Astrocyte of the cerebellum (primary cell): Measurements from ENCODE around the gene NSDHL.

Source experiments
- DNase-seq: peaks from one replicate; pipeline ENCODE4 v3.0.0-alpha.2; 2011; ENCODE audit warnings: low read depth
- H3K4me3 ChIP-seq: 2 replicates; pipeline ENCODE4 v1.5.1; 2011; ENCODE audit warnings: mild to moderate bottlenecking, low read depth, low read length, moderate library complexity
- in situ Hi-C: cut with HindIII; loops from 2 replicates; pipeline ENCODE4 v1.10.0; 2017; ENCODE audit warnings: low sequenced_read_pairs
- TF ChIP-seq, protein P1 (sequence below): IDR thresholded peaks from 2 replicates; pipeline ENCODE4 v1.5.1; 2012; ENCODE audit warnings: low read length, low read depth, moderate library complexity, mild to moderate bottlenecking; ENCODE audit errors: missing control alignments

NSDHL gene

DNA sequence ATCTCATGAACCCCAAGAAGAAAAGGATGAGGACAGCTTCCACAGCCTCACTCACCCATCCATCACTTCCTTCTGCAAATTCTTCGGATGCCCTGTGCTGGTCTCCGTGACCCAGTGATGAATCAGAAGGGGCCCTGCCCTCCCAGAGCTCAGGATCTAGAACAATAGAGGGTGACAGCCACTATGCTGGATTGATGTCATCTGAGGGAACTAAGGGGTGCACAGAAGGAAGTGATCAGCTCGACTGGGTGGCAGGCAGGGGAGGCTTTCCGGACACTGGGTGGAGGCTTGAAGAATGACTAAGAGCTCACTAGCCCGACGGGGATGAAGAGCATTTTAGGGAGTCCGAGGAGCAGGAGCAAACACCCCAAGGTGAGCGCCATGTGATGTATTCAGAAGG, 65.6 kb downstream of the NSDHL start:
- no peak overlapping the region for H3K4me3 ChIP-seq
- DNase-seq, result no peak
- TF ChIP-seq, protein P1, sequence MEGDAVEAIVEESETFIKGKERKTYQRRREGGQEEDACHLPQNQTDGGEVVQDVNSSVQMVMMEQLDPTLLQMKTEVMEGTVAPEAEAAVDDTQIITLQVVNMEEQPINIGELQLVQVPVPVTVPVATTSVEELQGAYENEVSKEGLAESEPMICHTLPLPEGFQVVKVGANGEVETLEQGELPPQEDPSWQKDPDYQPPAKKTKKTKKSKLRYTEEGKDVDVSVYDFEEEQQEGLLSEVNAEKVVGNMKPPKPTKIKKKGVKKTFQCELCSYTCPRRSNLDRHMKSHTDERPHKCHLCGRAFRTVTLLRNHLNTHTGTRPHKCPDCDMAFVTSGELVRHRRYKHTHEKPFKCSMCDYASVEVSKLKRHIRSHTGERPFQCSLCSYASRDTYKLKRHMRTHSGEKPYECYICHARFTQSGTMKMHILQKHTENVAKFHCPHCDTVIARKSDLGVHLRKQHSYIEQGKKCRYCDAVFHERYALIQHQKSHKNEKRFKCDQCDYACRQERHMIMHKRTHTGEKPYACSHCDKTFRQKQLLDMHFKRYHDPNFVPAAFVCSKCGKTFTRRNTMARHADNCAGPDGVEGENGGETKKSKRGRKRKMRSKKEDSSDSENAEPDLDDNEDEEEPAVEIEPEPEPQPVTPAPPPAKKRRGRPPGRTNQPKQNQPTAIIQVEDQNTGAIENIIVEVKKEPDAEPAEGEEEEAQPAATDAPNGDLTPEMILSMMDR, result no peak
- in situ Hi-C loops, result no loop called here

DNA sequence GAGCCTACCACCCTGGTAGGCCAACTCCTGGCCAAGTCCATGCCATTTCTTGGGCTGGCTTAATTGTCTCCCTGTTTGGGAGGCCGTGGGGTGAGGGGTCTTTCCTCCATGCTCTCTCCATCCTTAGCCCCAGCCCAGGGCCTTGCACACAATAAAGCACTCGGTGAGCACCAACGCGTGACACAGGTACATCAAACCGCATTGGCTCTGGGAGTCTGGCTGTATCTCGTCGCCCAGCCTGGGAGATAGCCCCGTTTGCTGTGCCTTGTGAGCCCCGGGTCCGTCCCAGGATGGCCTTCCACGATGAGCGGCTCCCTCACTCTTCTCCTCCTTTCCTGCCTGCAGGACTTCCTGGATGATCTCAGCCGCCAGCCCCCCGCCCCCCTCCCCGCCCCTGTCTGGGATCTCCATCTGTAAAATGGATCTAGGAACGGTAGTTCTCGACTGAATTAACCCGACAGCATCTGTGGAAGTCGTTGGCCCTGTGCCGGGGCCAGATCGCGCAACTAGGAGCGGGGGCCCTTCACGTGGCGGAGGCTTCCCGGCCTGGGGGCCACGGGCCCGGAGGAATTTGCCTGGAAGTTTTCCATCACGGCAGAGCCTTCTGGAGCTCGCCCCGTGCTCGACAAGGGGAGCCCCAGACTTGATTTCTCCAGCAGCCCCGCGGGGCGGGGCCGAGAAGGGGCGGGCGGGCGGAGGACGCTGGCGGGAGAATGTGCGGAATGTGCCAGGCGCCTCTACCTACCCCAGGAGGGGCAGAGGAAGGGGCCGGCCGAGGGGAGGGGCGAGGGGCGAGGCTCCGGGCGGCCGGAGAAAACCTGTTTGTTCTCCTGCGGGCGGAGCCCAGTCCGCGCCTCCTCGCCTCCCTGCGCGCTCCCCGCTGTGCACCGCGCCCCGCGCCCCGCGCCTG, 66.6 kb downstream of the NSDHL start, which contains the start of gene ZNF185:
Gene ZNF185, plus strand, starts transcription at position 846 of the 910 bp plus-strand sequence. CDS start 16,423 bp downstream, outside the sequence.
- DNase-seq, result no peak
- peak within 1 kb of the TSS; percentile 42 for H3K4me3 ChIP-seq

DNA sequence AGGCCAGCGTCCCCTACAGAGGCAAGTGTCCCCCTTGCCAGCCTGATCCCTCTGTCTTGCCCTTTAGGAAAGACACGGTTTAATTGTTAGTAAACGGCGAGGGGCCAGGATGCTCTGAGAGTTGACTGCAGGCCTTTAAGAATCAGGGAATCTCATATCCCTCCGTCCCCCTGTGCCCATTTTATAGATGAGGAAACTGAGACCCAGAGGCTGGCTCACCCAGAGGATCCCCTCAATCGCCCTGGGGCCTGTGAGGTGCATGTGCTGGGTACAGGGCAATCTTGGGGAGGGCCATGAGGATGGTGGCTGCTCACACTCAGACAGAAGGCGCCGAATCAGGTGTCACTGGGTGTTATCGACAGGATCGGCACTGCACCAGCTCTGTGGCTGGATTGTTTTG, 67.6 kb downstream of the NSDHL start:
- TF ChIP-seq, protein P1, result no peak
- H3K4me3 ChIP-seq, result peak overlapping the region; percentile 42
- DNase-seq, result no peak
- in situ Hi-C loops, result no loop called here

More for the DNA sequence above, 66.6 kb downstream of the NSDHL start, which contains the start of gene ZNF185:
- in situ Hi-C loops, result no loop called here
- TF ChIP-seq, protein P1, result no peak

DNA sequence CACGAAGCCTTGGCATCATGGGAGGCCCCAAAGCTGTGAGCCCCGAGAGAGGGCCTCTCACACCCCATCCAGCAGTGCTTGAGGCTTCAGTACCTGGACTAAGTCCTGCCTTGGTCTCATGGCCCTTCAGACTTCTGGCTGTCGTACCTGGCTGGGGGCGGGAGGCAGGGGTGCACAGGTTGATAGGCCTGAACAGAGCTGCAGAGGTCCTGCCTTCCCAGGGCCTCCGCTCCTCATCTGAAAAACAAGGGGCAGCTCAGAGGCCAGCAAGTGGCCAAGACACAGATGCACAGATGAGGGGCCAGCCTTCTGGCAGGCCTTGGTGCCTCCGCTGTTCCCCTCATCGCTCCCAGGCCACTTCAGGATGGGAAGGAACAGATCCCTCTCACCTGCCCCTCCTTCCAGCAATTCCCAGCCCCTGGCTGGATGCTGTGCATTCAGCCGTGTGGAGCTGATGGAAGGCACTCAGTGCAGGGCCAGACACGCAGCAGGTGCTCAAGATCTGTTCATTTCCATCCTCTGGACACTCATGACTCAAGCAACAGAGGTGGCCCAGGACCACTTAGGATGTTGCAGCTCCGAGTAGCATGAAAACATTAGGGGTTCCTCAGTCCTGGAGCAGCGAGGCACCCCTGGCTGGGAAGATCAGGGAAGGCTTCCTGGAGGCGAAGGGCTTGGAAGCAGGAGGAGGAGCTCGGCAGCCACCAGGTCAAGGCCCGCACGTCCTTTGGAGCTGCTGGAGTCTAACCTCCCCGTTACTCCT, 68.4 kb downstream of the NSDHL start:
- no peak overlapping the region for H3K4me3 ChIP-seq
- DNase-seq, result no peak
- TF ChIP-seq, protein P1, result no peak
- in situ Hi-C loops, result no loop called here

DNA sequence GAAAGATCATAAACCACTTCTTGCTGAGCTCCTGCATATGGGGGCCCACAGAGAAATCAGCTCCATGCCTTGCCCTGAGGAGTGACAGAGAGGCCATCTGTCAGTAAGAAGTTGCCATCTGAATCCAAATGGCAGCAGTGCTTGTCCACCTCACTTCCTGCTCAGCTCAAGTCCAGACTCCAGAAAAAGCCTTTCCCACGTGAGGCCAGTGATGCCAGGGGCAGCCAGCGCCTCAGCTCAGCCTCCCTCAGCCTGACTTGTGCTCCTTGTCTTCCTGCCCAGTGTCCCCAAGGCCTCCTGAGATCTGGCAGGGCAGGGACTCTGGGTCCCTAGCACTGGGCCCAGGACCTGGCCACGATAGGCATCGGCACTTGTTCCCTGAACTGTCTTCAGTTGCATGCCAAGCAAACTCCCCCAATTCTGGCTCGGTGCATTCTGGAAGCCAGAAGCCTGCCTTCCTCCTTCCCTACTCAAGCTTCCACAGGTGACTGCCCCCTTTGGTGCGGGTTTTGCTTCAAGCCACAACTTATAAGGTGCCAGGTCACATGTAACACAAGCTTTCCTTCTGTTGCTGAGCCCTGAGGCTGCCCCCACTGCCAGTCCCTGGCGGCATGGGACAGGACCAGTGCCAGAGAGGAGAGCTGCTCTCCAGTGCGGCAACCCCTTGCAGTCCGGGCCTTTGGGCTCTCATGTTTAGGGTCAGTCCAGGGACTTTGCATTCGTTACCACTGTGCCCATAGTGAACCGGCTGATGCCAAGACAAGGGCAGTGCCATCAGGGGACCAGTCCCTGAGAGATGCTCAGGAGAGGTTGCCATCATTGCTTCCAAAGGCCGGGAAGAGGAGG, 69.2 kb downstream of the NSDHL start:
- TF ChIP-seq, protein P1, result no peak
- no peak overlapping the region for H3K4me3 ChIP-seq
- in situ Hi-C loops, result no loop called here
- no peak for DNase-seq

DNA sequence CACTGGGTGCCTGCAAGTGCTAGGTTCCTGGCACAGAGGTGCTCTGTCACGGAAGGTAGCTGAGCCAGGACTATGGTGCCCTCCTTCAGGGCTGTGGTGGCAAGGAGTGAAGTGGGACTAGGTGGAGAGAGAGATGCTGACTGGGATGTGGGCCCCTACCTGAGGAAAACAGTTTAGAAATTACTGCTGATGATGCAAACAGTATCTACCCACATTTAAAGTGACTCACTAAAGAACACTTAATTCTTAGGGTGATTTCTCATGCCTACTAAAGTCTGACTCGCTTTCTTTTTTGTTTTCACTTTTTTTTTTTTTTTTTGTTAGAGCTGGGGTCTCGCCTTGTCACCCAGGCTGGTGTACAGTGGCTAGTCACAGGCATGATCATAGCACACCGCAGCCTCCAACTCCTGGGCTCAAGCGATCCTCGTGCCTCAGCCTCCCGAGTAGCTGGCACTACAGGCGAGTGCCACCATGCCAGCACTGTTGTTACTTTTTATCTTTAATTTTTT, 70.1 kb downstream of the NSDHL start:
- TF ChIP-seq, protein P1, result no peak
- in situ Hi-C loops, result no loop called here
- H3K4me3 ChIP-seq, result no peak overlapping the region
- no peak for DNase-seq
